GM19324 (cell line): ENCODE results near the gene PSMD4.
"Not testable (repeated sequence)": the region's sequence is repeated elsewhere in the genome, so short reads cannot be mapped to it uniquely, and the experiment has no call there.

Experiments
- ATAC-seq: cut with Tn5 transposase; IDR thresholded peaks from one replicate; pipeline ENCODE4 v1.9.1; 2021; ENCODE audit warnings: mild to moderate bottlenecking, moderate library complexity; ENCODE audit not compliant: unreplicated experiment, low FRiP score

PSMD4 gene

GRCh38 chr1:151254217-151255213, at the start of gene PSMD4:
Gene PSMD4, plus strand, starts transcription at chr1:151254734. Its CDS starts 49 bp downstream, at chr1:151254783.
- ATAC-seq: peak; percentile 93

GRCh38 chr1:151205381-151205965, 49.1 kb upstream of the PSMD4 start:
- ATAC-seq: not testable (repeated sequence)

- ATAC-seq: no peak
Measured at GRCh38 chr1:151210830-151211229, 43.7 kb upstream of the PSMD4 start.

- no peak for ATAC-seq
Measured at GRCh38 chr1:151211972-151212705, 42.4 kb upstream of the PSMD4 start.

GRCh38 chr1:151213560-151213959, 41.0 kb upstream of the PSMD4 start:
- no peak for ATAC-seq

- ATAC-seq: no peak
Measured at GRCh38 chr1:151221616-151222015, 32.9 kb upstream of the PSMD4 start.

- no peak for ATAC-seq
Measured at GRCh38 chr1:151222130-151222529, 32.4 kb upstream of the PSMD4 start.

GRCh38 chr1:151235235-151235634, 19.3 kb upstream of the PSMD4 start:
- no peak for ATAC-seq

- ATAC-seq: no peak
Measured at GRCh38 chr1:151237678-151238466, 16.7 kb upstream of the PSMD4 start.

- no peak for ATAC-seq
Measured at GRCh38 chr1:151238467-151238739, 16.1 kb upstream of the PSMD4 start.

GRCh38 chr1:151242442-151242841, 12.1 kb upstream of the PSMD4 start:
- no peak for ATAC-seq

- no peak for ATAC-seq
Measured at GRCh38 chr1:151243683-151244216, 10.8 kb upstream of the PSMD4 start.

GRCh38 chr1:151246786-151247185, 7.7 kb upstream of the PSMD4 start:
- ATAC-seq: no peak

GRCh38 chr1:151251656-151252470, 2.7 kb upstream of the PSMD4 start:
- no peak for ATAC-seq

- no peak for ATAC-seq
Measured at GRCh38 chr1:151255381-151255780, 847 bp downstream of the PSMD4 start.

- ATAC-seq: no peak
Measured at GRCh38 chr1:151259351-151259750, 4.8 kb downstream of the PSMD4 start.

GRCh38 chr1:151265446-151266236, 11.1 kb downstream of the PSMD4 start:
- ATAC-seq: no peak

GRCh38 chr1:151266315-151266714, 11.8 kb downstream of the PSMD4 start:
- no peak for ATAC-seq

GRCh38 chr1:151266821-151267220, 12.3 kb downstream of the PSMD4 start:
- no peak for ATAC-seq
